Thyroid gland (tissue), 4 donors: ENCODE measurements around the gene SRPRB.

Experiments used
- CTCF ChIP-seq, 6 experiments: fragments of 200-600 bp in 3 of 6; fragments of 450-650 bp in 3 of 6; sonication (generic) in 3 of 6; IDR thresholded peaks; one replicate each; pipeline ENCODE4 v1.5.1; 2016 to 2019; ENCODE audit warnings: antibody characterized with exemption in 6 of 6, mild to moderate bottlenecking in 2 of 6, inconsistent platforms in 1 of 6, moderate library complexity in 1 of 6
- POLR2A ChIP-seq, 2 donors: fragments of 450-650 bp; IDR thresholded peaks; one replicate each; pipeline ENCODE4 v1.6.1; 2017; ENCODE audit warnings: antibody characterized with exemption in 2 of 2, mild to moderate bottlenecking in 2 of 2, moderate library complexity in 1 of 2

- no peak for TF ChIP-seq CTCF (IDR thresholded peaks at IDR 0.05)
- no peak for TF ChIP-seq POLR2A (IDR thresholded peaks at IDR 0.05)
These were observed 21.9 kb upstream of the SRPRB start for GRCh38 chr3:133783762-133784161.
